HepG2 (cell line): Measurements from ENCODE around the gene RGL3. TPM values are rescaled to one million over a fixed set of nuclear protein-coding genes. Genes with fewer than 3 reads are reported as not detected.
A peak's percentile ranks its signal among the peaks of the same experiment; 100 is the strongest.

Experiments used
- ATF6 ChIP-seq: sonication (generic); formaldehyde crosslinking; conservative IDR thresholded peaks from 2 replicates; pipeline ENCODE4 v1.4.0; 2020; ENCODE audit warnings: missing genetic modification reagents
- BCL3 ChIP-seq: sonication (generic); formaldehyde crosslinking; IDR thresholded peaks from 2 replicates; pipeline ENCODE4 v1.5.1; 2020; ENCODE audit warnings: mild to moderate bottlenecking, missing genetic modification reagents, moderate library complexity
- ELF1 ChIP-seq: sonication (generic); formaldehyde crosslinking; IDR thresholded peaks from 2 replicates; pipeline ENCODE4 v1.4.0; 2020; ENCODE audit warnings: missing genetic modification reagents
- GATA4 ChIP-seq: sonication (generic); IDR thresholded peaks from 2 replicates; pipeline ENCODE4 v1.6.1; 2016; ENCODE audit warnings: antibody characterized with exemption, low read depth, borderline replicate concordance
- MYNN ChIP-seq: sonication (generic); formaldehyde crosslinking; IDR thresholded peaks from 2 replicates; pipeline ENCODE4 v1.4.0; 2020; ENCODE audit warnings: mild to moderate bottlenecking, low read depth, missing genetic modification reagents
- RERE ChIP-seq: IDR thresholded peaks from 2 replicates; pipeline ENCODE4 v1.6.1; 2016; ENCODE audit warnings: low read depth, missing genetic modification reagents, missing compliant biosample characterization
- SATB2 ChIP-seq: sonication (generic); formaldehyde crosslinking; IDR thresholded peaks from 2 replicates; pipeline ENCODE4 v1.5.0; 2020; ENCODE audit warnings: missing genetic modification reagents
- SETDB1 ChIP-seq: sonication (generic); formaldehyde crosslinking; IDR thresholded peaks from 2 replicates; pipeline ENCODE4 v1.5.1; 2020; ENCODE audit warnings: missing genetic modification reagents, mild to moderate bottlenecking, borderline replicate concordance
- ZEB1 ChIP-seq: IDR thresholded peaks from 2 replicates; pipeline ENCODE4 v1.6.1; 2012; ENCODE audit warnings: mild to moderate bottlenecking, low read depth, inconsistent platforms; ENCODE audit not compliant: insufficient replicate concordance
- ZNF503 ChIP-seq: sonication (generic); formaldehyde crosslinking; IDR thresholded peaks from 2 replicates; pipeline ENCODE4 v1.4.0; 2020; ENCODE audit warnings: missing genetic modification reagents
- ZNF512B ChIP-seq: sonication (generic); formaldehyde crosslinking; IDR thresholded peaks from 2 replicates; pipeline ENCODE4 v1.5.1; 2020; ENCODE audit warnings: missing genetic modification reagents, mild to moderate bottlenecking, borderline replicate concordance
- ZNF570 ChIP-seq: sonication (generic); formaldehyde crosslinking; IDR thresholded peaks from 2 replicates; pipeline ENCODE4 v1.4.0; 2020; ENCODE audit warnings: mild to moderate bottlenecking, missing genetic modification reagents, borderline replicate concordance
- ZSCAN21 ChIP-seq: sonication (generic); formaldehyde crosslinking; IDR thresholded peaks from 2 replicates; pipeline ENCODE4 v1.8.0; 2022; ENCODE audit warnings: mild to moderate bottlenecking, missing genetic modification reagents, moderate library complexity, borderline replicate concordance
- polyA plus RNA-seq, 8 experiments: library from polyadenylated mRNA; depleted of rRNA in 3 of 8; stranded (reverse) in 7 of 8; unstranded in 1 of 8; fragments of >200 nt; fragmentation: Illumina TruSeq in 4 of 8; extraction: Trizol in 4 of 8; gene quantifications; 2 replicates each; pipeline versions ENCODE4 v1.2.1 to v1.2.3, GENCODE V29; 2011 to 2016; ENCODE audit warnings: low read depth in 4 of 8, missing spikeins in 1 of 8, mixed read lengths in 1 of 8; ENCODE audit not compliant: insufficient read depth in 1 of 8
- total RNA-seq, 5 experiments: library from RNA; depleted of rRNA; stranded (reverse); fragments of >200 nt; fragmentation: Illumina TruSeq; extraction: Trizol; gene quantifications; 2 replicates each; pipeline ENCODE4 v1.2.3, GENCODE V29; 2016; ENCODE audit warnings: low read depth in 1 of 5

Gene RGL3
- total and polyA plus RNA-seq, 2 of the 13 experiments (the other 11 are each of a cell fraction or from before 2014, with no cell fraction given): 4.2 to 7.6 TPM

GRCh38 chr19:11418549-11419506, at the start of gene RGL3 (continued):
- TF ChIP-seq ZSCAN21 (CRISPR knock-in tag) (peak; percentile 30; the same call in 1 of the 2 replicates), BCL3 (CRISPR knock-in tag) (peak; percentile 68; the same call in 1 of the 2 replicates), ATF6 (CRISPR knock-in tag) (no peak), ZNF503 (CRISPR knock-in tag) (no peak), ELF1 (peak; percentile 39; the same call in 1 of the 2 replicates), SETDB1 (CRISPR knock-in tag) (no peak), ZNF512B (CRISPR knock-in tag) (no peak), MYNN (CRISPR knock-in tag) (no peak), RERE (CRISPR knock-in tag) (no peak), ZEB1 (no peak), GATA4 (no peak), SATB2 (CRISPR knock-in tag) (no peak), ZNF570 (no peak)
